Loucy (cell line): ENCODE data around the gene GABRR3.
A peak's percentile ranks its signal among the peaks of the same experiment; 100 is the strongest.

Experiments
- H2AFZ ChIP-seq: fragments of 200-600 bp; sonication (generic); 2 replicates; pipeline ENCODE4 v1.6.0; 2016; ENCODE audit warnings: antibody characterized with exemption, mild to moderate bottlenecking, low read length, moderate library complexity
- H3F3A ChIP-seq: fragments of 200-600 bp; 2 replicates; pipeline ENCODE4 v1.6.0; 2016; ENCODE audit warnings: antibody characterized with exemption, low read depth, mild to moderate bottlenecking
- H3K27me3 ChIP-seq: fragments of 200-600 bp; sonication (generic); 2 replicates; pipeline ENCODE4 v1.6.1; 2014; ENCODE audit warnings: low read length, mild to moderate bottlenecking; ENCODE audit not compliant: insufficient read depth, poor library complexity, severe bottlenecking
- H3K36me3 ChIP-seq: fragments of 200-600 bp; sonication (generic); 2 replicates; pipeline ENCODE4 v1.6.1; 2016; ENCODE audit warnings: low read length; ENCODE audit not compliant: insufficient read depth
- H3K4me1 ChIP-seq: fragments of 200-600 bp; sonication (generic); 2 replicates; pipeline ENCODE4 v1.5.1; 2014; ENCODE audit warnings: low read length, mild to moderate bottlenecking; ENCODE audit not compliant: insufficient read depth, poor library complexity, severe bottlenecking
- H3K4me2 ChIP-seq: fragments of 200-600 bp; sonication (generic); 2 replicates; pipeline ENCODE4 v1.6.0; 2014; ENCODE audit warnings: antibody characterized with exemption, low read length, low read depth, mild to moderate bottlenecking; ENCODE audit not compliant: poor library complexity, severe bottlenecking
- H3K4me3 ChIP-seq: fragments of 200-600 bp; sonication (generic); 2 replicates; pipeline ENCODE4 v1.5.1; 2014; ENCODE audit warnings: low read length, mild to moderate bottlenecking, mixed read lengths; ENCODE audit not compliant: poor library complexity, severe bottlenecking
- H3K79me2 ChIP-seq: fragments of 200-600 bp; sonication (generic); 2 replicates; pipeline ENCODE4 v1.6.1; 2014; ENCODE audit warnings: low read length; ENCODE audit not compliant: insufficient read depth
- H3K9ac ChIP-seq: fragments of 200-600 bp; sonication (generic); 2 replicates; pipeline ENCODE4 v1.6.0; 2014; ENCODE audit warnings: mild to moderate bottlenecking, low read depth, low read length, moderate library complexity; ENCODE audit not compliant: poor library complexity, severe bottlenecking
- H3K9me2 ChIP-seq: fragments of 200-600 bp; sonication (generic); replicated peaks from 2 replicates; pipeline ENCODE4 v1.6.1; 2016; ENCODE audit warnings: low read depth, low read length, mixed read lengths
- H3K9me3 ChIP-seq: fragments of 200-600 bp; sonication (generic); 2 replicates; pipeline ENCODE4 v1.6.1; 2014; ENCODE audit warnings: mild to moderate bottlenecking, antibody characterized with exemption, low read length, low read depth; ENCODE audit not compliant: insufficient read depth
- H4K20me1 ChIP-seq: fragments of 200-600 bp; sonication (generic); 2 replicates; pipeline ENCODE4 v1.6.0; 2014; ENCODE audit warnings: antibody characterized with exemption, low read length, mild to moderate bottlenecking; ENCODE audit not compliant: insufficient read depth, poor library complexity, severe bottlenecking
- CTCF ChIP-seq: fragments of 200-600 bp; sonication (generic); conservative IDR thresholded peaks from 2 replicates; pipeline ENCODE4 v1.5.1; 2014; ENCODE audit warnings: mild to moderate bottlenecking, antibody characterized with exemption, low read length
- EZH2phosphoT487 ChIP-seq: fragments of 200-600 bp; IDR thresholded peaks from 2 replicates; pipeline ENCODE4 v1.6.1; 2018; ENCODE audit warnings: antibody characterized with exemption, mild to moderate bottlenecking, moderate library complexity, borderline replicate concordance

Gene GABRR3

GRCh38 chr3:98038286-98038685, 3.2 kb upstream of the GABRR3 start:
- no peaks in the 10 kb centered on the region for H3K9me2 ChIP-seq
- TF ChIP-seq EZH2phosphoT487 (no peak), CTCF (no peak)
- H3K4me3 ChIP-seq: no peak overlapping the region
- no peaks in the 10 kb centered on the region for H3K27me3 ChIP-seq
- H3K4me1 ChIP-seq: no peaks in the 10 kb centered on the region
- no peak overlapping the region for H3K4me2 ChIP-seq
- H3K9ac ChIP-seq: no peak overlapping the region
- H3F3A ChIP-seq: no peaks in the 10 kb centered on the region
- 0 out of 2 replicates have a peak overlapping the region, but pooled peaks have one; percentile 33 for H2AFZ ChIP-seq
- no peaks in the 10 kb centered on the region for H4K20me1 ChIP-seq
- no peaks in the 10 kb centered on the region for H3K9me3 ChIP-seq
- H3K79me2 ChIP-seq: no peaks in the 10 kb centered on the region
- H3K36me3 ChIP-seq: no peaks in the 10 kb centered on the region

GRCh38 chr3:98034486-98034885, 629 bp downstream of the GABRR3 start:
- Histone ChIP-seq H3K9me2 (no peaks in the 10 kb centered on the region), H3K4me2 (no peak overlapping the region), H3K36me3 (no peaks in the 10 kb centered on the region)

GRCh38 chr3:98034036-98034435, 1.1 kb downstream of the GABRR3 start:
- no peaks in the 10 kb centered on the region for H4K20me1 ChIP-seq
- no peaks in the 10 kb centered on the region for H3F3A ChIP-seq
- no peaks in the 10 kb centered on the region for H3K9me3 ChIP-seq
- no peaks in the 10 kb centered on the region for H3K79me2 ChIP-seq
- H3K27me3 ChIP-seq: no peaks in the 10 kb centered on the region
- no peaks in the 10 kb centered on the region for H3K9me2 ChIP-seq
- H3K9ac ChIP-seq: no peak overlapping the region
- no peak overlapping the region for H3K4me3 ChIP-seq
- no peaks in the 10 kb centered on the region for H3K36me3 ChIP-seq
- no peak overlapping the region for H3K4me2 ChIP-seq
- H3K4me1 ChIP-seq: peaks cover 5% of the 10 kb centered on the region
- TF ChIP-seq EZH2phosphoT487 (no peak), CTCF (no peak)
- H2AFZ ChIP-seq: no peak overlapping the region

More at GRCh38 chr3:98034486-98034885, 629 bp downstream of the GABRR3 start:
- H3F3A ChIP-seq: no peaks in the 10 kb centered on the region
- peaks cover under 1% of the 10 kb centered on the region for H3K4me1 ChIP-seq
- H3K4me3 ChIP-seq: no peak overlapping the region
- H3K9ac ChIP-seq: no peak overlapping the region
- TF ChIP-seq EZH2phosphoT487: no peak
- TF ChIP-seq CTCF: no peak
- no peak overlapping the region for H2AFZ ChIP-seq
- no peaks in the 10 kb centered on the region for H3K79me2 ChIP-seq
- no peaks in the 10 kb centered on the region for H3K9me3 ChIP-seq
- H3K27me3 ChIP-seq: no peaks in the 10 kb centered on the region
- no peaks in the 10 kb centered on the region for H4K20me1 ChIP-seq
